GM04504 (cell line): ENCODE results near the gene FKRP.

Source experiments
- DNase-seq: peaks from one replicate; pipeline ENCODE4 v3.0.0-alpha.2; 2012; ENCODE audit warnings: low read depth

The FKRP gene

DNA sequence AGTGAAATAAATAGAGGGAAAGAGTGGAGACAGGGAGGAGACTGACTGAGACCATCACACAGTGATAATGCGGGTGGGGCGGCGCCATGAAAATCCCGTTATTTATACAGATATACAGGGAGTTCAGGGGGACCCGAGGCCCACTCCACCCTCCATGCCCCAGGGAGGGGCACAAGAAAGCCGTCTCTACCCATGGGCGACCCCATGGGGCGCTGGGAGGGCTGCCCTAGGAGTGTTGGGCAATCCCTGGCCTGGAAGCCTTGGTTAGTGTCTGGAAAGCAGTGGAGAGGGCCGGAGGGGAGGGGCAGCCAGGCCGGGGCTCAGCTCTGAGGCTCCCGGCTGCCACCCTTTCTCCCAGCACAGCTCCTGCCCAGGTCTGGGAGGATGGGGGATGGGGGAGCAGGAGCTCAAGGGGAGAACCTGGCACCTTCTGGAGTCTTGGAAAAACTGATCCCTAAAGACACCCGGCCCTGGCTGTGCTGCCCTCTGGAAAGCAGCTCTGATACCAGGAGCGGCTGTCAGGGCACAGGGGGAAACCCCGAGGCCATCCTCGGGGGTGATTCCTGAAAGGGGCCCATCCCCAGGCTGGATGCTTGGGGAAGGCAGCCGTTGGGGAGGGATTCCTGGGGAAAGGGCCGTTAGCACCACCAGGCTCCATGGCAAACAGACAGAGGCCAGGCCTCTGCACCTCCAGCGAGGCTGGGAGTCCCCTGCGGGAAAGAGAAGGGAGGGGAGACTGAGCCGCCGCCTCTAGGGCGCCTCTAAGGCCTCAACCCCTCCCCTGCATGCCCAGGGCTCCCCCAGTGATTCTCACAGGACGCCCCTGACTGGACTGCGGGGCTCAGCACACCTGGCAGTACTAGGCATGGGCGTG lies 26.0 kb upstream of the FKRP start:
- no peak for DNase-seq

DNA sequence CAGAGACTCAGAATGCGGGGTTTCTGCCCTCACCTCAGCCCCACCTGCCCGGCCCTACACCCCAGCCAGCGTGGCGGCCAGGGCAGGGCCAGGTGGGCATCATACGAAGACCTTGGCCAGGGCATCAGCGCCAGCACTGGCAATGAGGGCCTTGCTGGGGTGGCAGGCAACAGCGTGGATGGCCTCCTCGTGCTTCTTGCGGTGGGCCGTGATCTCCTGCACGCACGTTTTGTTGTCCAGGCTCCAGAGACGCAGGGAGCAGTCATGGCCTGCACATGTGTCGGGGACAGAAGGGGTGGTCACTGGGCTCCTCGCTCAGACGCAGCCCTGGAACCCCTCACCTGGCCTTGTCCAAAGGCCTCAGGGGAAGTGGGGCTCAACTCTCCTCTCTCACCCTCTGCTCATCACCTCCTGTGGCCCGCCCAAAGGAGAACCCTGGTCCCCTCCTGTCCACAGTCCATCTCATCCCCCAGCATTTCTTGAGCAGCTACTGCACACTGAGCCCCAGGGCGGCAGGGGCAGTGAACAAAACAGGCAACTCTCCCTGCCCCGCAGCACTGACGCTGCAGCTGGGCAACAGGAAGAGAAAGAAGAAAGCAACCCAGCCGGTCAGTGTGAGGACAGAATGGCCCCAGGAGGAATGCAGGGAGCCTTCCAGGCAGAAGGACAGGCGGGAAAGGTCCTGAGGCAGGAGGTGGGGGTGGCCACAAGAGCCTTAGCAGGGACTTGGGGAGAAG lies 25.2 kb upstream of the FKRP start:
- DNase-seq, result no peak

DNA sequence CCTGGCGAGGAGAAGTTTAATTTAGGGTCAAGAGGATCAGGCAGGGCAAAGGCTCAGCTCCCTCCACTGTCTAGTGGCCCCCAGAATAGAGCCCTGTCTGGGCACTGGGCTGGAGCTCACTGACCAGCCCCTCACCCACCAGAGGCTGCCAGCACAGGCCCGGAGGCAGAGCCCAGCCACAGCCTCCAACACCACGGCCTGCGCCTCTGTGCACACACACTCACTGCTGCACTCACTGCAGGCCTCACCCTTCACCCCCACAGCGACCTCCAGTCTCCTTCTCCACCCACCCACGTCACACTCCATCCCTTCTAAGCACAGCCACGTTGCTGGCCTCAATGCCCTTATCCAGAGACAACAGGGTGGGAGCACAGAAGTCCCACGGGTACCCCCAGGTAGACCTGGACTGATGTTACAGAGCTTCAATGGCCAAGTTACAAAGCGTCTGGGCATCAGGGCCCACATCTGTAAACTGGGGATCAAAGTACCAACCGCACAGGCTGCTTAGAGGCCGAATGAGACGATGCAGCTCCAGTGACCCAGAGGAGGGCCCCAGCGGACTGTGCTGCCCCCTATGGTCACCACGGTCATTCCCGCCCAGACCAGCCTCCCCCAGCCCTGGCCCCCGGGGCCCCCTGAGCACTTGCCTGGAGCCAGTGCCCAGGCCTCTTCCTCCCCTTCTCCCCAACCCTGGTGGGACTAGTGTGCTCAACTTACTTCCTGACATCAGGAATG lies 24.4 kb upstream of the FKRP start:
- no peak for DNase-seq

DNA sequence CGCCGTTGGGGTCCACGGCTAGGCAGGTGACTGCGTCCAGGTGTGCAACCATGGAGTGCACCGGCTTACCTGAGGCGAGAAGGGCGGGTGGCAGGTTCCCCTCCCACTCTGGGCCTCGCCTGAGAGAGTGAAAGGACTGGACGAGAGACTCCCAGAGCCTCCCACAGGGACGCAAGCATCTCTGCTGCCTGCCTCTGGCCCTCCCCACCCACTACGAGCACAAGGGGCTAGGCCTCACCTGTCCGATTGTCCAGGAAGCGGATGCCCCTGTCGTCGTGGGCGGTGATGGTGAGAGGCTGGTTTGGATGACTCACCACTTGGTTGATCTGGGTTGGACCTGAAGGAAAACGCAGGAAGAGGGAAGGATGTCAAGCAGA lies 23.9 kb upstream of the FKRP start:
- no peak for DNase-seq

DNA sequence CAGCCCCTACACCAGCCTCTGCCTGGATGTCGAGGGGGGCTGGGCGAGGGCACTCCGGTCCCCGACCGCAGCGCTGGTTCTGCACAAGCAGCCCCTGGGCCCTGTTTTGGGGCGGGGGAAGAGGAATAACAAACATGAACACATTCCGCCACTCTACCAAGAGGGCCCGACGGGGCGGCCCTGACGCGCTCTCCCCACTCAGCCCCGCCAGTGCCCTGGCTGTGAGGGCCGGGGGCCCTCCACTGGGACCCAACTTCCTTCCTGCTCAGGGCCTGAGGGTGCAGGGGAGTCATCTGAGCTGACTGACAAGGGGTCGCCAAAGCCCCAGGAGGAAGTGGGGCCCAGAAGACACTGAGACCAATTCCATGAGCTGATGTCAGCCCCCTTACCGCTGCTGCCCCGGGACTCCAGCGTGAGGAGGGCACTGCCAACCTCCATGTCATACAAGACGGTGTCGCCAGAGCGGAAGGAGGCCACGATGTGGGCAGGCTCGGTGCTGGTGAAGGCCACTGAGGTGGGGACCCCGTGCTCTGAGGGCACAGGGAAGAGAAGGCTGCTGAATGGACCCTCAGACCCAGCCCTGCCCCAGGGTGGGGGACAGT lies 23.3 kb upstream of the FKRP start:
- DNase-seq, result no peak

DNA sequence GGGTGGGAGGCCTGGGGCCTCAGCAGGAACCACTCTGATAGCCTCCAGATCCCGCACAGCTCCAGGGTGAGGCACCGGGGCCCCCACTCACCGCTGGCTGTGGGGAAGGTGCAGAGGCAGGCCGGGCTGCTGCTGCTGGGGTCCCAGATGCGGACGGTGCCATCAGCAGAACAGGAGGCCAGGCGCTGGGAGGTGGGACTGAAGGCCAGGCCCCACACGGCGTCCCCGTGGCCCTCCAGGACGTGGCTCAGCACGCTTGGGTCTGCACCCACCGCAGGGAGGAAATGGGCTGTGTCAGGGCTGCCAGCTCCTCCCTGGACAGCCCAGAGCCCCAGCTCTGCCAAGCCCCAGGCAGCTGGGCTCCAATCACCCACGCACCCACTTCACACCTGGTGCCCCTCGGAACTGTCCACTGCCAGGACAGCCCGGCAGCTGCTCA lies 22.8 kb upstream of the FKRP start:
- no peak for DNase-seq

DNA sequence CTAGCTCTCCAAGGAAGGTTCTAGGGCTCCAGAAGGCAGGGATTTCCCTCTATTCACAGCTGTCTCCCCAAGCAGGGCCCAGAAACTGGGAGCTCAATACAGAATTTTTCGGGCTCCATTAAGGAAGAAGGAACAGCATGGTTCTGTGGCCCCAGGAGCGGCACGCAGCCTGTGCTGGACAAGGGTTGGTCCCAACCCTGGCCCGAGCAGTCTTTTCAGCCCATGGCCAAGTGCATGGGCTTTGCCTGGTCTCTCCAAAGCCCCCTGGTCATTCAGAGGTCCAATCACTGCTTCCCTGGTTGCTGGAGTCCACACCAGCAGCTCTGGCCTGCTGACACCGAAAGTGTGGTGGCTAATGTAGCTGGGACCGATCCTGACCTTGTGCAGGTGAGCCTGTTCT lies 22.4 kb upstream of the FKRP start:
- no peak for DNase-seq

DNA sequence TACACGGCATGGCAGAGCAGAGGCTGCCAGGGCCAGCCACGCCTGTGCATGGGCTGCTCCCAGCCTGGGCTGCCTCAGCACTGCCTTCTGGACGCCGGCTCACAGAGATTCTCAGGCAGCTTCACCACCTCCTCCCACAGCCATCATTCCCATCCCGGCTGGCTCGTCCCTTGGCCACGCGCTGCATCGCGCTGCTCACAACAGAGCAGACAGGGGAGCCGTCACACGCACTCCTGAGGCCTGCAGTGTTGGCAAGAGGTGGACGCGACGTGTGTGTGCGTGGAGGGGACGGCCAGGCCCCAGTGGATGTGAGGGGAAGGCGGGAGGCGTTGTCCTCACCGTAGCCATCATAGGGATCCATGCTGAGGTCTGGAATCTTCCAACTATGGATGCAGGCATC lies 21.4 kb upstream of the FKRP start:
- DNase-seq, result no peak

DNA sequence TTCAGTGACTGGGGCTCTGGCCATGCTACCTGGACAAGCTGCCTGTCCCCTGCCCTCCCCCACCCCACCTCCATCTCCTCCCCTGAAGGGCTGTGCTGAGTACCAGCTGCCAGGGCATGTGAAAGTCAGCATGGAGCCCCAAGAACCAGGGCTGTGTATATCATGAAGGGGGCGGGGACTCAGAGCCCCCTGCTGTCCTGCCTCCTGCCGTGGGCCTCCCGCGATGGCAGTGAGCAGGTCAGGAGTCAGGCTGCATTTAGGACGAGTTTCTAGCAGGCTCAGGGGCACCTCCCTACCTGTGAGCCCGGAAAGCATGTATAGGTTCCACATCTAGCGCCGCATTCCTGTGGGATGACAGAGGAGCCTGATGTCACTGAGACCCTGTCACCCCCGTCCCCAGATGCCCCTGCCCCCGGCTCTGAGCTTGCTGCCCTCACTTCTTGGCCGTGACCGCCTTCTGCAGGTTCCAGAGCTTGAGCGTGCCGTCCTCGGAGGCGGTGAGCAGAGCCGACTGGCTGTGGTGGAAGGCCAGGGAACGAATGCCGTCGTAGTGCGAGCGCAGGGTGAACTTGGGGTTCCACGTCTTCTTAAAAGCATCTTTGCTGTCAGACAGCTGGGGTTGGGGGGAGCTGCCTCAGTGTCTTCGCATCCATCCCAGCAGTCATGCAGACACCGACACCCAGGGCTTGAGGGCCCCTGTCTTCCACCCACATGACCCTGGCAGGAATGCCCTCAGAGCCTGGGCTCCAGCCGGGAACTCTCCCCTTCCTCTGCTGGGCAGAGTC lies 20.6 kb upstream of the FKRP start:
- no peak for DNase-seq

DNA sequence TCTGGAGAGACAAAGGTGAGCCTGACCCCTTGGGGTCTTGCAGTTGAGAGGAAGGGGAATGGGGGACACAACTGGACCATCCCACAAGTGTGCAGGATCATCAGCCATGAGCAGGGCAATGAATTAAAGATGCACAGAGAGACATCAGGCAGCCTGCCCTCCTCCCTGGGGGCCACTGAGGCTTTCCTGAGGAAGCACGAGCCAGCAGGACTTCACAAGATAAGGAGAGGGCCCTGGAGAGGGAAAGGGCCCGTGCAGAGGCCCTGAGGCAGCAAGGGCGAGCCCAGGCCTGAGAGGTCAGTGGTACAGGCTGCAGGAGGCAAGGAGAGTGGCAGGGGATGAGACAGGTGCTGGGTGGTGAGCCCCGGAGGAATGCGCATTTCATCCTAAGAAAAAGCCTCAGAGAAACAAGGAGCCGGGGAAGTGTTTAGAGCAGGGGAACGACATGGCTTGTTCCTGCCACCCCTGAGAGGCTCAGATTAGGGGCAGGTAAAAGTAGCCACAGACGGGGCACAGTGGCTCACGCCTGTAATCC lies 19.9 kb upstream of the FKRP start:
- DNase-seq, result no peak

DNA sequence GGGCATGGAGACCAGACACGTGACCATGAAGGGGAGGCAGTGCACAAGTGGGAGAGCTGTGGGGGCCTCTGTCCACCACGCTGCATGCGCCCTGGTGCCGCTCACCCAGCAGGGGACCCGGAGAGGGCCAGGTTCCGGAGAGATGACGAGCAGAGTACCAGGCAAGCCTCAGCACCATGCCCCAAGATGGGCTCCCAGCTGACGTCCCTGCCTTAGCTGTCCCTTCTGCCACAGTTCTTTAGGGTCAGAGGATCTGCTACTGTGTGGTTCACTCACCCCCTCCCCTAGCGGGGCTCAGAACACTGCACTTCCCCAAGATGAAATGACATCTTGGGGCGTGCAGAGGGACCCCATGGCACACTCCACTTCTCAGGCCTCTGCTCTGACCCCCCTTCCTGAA lies 19.3 kb upstream of the FKRP start:
- no peak for DNase-seq

DNA sequence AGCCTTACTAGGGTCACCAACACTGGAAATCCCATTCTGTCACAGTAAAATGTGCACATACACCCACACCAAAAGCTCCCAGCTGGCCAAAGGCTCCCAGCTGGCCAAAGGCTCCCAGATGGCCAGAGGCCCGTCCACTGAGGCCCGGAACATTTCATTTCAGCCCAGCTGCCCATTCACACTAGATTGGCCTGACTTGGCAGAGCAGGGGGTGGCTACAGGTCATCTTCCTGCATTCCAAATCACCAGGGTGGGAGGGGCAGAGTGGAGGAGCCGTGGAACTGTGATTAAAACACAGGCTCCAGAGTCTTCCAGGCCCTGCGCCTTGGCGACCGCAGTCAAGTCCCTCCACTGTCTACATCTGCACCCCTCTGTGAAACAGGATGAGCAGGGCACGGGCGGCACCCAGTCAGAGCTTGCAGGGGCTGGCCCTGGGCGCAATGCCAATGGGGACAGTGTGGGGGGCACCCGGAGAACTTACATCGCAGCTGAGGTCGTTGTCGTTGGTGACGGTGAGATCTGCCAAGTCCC lies 18.8 kb upstream of the FKRP start:
- no peak for DNase-seq

DNA sequence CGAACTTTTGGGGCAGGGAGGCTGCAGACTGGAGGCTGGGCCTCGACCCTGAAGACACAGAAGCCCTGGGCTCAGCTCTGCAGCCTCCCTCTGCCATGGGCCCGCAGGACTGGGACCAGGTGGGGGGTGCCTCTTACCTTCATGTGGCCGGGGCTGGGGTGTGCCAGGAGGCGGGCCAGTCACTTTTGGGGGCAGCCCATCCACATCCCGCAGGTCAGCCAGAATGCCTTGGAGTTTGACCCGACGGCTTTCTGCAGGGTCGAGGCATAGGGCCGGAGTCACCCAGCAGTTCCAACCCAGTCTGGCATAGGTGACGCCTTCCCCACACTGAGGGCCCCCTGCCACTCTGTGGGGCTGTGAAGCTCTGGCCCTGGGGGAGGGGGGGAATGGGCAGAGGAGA lies 18.1 kb upstream of the FKRP start:
- DNase-seq, result no peak

DNA sequence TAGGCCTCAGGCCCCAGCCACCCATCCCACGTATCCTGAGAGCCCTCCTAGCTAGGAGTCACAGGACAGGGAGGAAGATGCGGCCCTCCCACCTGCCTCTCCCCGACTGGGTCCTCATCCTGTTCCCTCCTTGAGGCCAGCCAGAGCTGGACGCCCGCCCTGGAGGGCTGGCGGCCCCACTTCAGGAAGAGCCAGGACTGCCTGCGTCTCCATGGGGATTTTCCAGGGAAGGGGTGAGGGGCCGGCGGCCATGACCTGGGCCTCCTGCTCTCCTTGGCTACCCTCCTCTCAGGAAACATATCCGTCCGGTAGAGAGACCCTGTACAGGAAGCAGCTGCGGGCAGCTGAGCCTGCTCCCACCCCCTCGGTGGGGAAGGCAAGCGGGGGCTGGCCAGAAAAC lies 17.6 kb upstream of the FKRP start:
- DNase-seq, result no peak

DNA sequence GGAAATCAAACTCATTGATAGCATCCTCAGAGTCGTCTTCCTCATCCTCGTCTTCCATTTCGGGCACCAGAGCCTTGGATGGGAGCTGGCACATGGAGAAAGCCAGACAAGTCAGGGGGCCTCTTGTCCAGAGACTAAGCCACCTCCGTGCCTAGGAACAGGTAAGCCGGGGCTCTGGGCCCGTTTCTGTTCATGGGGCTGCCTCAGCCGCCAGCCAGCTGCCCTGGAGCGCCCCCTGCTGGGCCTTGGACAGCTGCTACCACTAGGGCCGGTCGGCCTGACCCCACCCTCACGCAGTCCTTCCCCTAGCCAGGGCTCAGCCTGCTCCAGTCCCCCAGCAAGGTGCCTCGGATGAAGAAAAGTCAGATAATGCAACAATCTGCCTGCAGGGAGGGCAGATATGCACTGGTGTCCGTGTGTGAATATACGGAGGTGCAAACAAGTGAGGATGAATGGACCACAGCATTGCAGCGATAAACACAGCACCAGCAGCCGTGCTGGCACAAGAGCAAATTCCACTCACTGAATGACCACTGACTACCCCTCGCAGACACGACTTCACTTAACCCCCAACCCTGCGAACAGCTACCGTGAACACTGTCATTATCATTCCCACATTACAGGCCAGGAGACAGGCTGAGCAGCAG lies 17.0 kb upstream of the FKRP start:
- no peak for DNase-seq

DNA sequence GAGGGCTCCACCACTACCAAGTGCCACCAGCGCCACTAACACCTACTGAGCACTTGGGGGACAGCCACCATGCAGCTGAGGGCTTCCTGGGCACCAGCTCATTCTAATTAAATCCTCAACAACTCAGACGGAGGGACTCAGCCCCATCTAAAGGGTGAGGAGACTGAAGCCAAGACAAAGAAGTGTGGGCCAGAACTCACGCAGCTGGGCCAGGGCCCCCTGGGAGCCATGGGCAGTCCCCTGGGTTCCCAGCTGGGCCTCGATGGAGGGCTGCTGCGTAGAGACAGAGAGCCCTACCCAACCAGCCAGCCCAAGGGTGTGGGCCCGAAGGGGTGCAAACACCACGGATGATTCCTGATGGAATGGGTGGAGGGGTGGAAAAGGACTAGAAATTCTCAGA lies 16.2 kb upstream of the FKRP start:
- no peak for DNase-seq

DNA sequence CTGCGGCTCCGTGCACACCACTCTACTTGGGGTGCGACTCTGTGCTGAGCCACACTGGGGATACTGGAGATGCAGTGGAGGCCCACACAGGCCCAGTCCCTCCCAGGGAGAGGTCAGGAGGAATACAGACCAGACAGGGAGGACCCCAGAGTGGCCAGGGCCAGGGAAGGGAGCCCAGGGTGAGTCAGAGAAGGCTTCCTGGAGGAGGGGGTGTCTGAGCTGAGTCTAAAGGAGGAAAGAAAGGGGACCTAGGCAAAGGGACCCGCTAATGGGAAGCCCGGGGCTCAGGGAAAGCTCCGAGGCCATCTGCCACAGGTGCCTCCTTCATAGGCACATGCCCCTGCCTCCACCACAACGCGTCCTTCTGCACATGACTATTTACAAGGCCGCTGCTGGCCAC lies 15.7 kb upstream of the FKRP start:
- DNase-seq, result no peak

DNA sequence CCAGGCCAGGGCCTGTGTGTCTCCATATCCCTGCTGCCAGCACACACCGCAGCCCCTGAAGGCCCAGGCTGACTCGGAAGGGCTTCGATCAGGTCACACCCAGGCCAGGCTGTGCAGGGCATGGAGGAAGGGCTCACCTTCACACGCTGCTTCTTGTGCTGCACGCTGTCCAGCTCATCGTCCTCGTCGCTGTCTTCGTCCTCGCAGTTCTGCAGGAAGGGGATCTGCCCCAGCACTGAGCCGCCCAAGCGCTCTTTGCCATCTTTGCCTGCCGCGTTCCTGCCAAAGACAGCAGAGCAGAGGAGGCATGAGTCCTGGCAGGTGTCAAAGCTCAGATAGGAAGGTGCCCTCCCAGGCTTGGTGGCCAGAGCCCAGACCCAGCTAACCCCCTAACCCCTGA lies 15.3 kb upstream of the FKRP start:
- no peak for DNase-seq

DNA sequence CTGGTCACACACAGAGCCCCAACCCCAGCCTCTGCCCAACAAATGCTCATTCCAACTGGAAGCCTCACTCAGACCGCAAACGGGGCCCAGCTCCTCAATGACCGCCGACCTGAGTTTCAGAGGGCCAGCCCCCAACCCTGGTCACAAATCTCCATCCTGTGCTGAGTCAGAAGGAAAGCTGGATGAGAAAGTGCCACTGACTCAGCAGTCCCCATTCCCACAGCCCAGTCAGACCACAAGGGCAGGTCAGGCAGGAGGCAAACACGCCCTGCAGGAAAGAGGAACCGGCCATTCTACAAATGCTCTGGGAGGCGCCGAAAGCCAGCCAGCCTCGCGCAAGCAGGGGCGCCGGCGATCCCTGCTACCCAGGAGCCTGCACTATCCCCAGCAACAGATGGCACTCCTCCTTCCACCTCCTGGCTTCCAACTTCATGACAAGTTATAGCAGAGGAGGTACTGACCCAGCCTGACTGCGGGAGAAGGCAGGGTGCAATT lies 14.8 kb upstream of the FKRP start:
- DNase-seq, result peak; percentile 77

DNA sequence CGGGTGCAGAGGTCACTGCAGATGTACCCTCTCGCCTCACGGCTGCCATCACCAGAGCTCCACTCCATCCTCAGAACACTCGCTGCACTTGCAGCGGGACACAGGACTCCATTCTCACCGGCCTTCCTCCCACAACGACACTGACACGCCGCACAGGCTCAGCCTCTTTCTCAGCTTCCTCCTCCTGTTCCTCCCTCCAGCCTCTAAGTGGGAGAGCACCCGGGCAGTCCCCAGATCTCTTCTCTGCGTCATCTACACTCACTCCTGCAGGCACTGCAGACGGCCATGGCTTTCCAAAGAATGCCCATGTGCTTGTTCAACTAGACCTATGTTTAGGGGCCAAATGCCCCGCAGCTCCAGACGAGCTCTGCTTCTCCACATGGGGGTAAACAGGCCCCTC lies 14.3 kb upstream of the FKRP start:
- no peak for DNase-seq
